ENCODE measurements around the gene RRAD. TPM values are rescaled to one million over a fixed set of nuclear protein-coding genes. Genes with fewer than 3 reads are reported as not detected.
"Not testable (repeated sequence)": the region's sequence is repeated elsewhere in the genome, so short reads cannot be mapped to it uniquely, and the experiment has no call there.

Gene RRAD
- polyA plus RNA-seq, 1 donor from 2014 or later, result not detected

- H3K9me3 Mint-ChIP-seq, H3K4me3 Mint-ChIP-seq, H3K4me1 Mint-ChIP-seq, H3K27ac Mint-ChIP-seq, H3K36me3 Mint-ChIP-seq: not testable (repeated sequence)
- peaks cover 14% of the 10 kb centered on the region for H3K27me3 Mint-ChIP-seq
Measured at GRCh38 chr16:66955363-66956153, 30.2 kb upstream of the RRAD start.

GRCh38 chr16:66954097-66954659 is 28.8 kb upstream of the RRAD start:
- no peak overlapping the region for H3K27ac Mint-ChIP-seq
- H3K4me3 Mint-ChIP-seq, result peak overlapping the region in 1 of 4 donors; percentile 55
- peaks cover 24% of the 10 kb centered on the region for H3K27me3 Mint-ChIP-seq
- peaks cover 3% of the 10 kb centered on the region for H3K36me3 Mint-ChIP-seq
- peaks cover 0 to 7% (median 4%) of the 10 kb centered on the region in 3 donors for H3K4me1 Mint-ChIP-seq
- peaks cover 0 to 7% (median 3%) of the 10 kb centered on the region in 3 donors for H3K9me3 Mint-ChIP-seq

GRCh38 chr16:66953462-66954096 is 28.2 kb upstream of the RRAD start:
- Mint-ChIP-seq H3K36me3 (no peaks in the 10 kb centered on the region), H3K9me3 (peaks cover 0 to 7% (median 3%) of the 10 kb centered on the region in 3 donors), H3K4me3 (peak overlapping the region in 1 of 4 donors; percentile 55), H3K27ac (no peak overlapping the region), H3K27me3 (peaks cover 30% of the 10 kb centered on the region), H3K4me1 (peaks cover under 1 to 4% (median 4%) of the 10 kb centered on the region in 3 donors)

GRCh38 chr16:66952430-66953110 is 27.2 kb upstream of the RRAD start:
- Mint-ChIP-seq H3K27me3 (peaks cover 38% of the 10 kb centered on the region), H3K27ac (no peak overlapping the region), H3K9me3 (peaks cover 0 to 7% (median 3%) of the 10 kb centered on the region in 3 donors), H3K4me1 (peaks cover 4 to 7% (median 6%) of the 10 kb centered on the region in 3 donors), H3K36me3 (no peaks in the 10 kb centered on the region), H3K4me3 (no peak overlapping the region)

GRCh38 chr16:66950971-66951790 is 25.8 kb upstream of the RRAD start:
- peaks cover 42% of the 10 kb centered on the region for H3K27me3 Mint-ChIP-seq
- no peak overlapping the region for H3K27ac Mint-ChIP-seq
- peaks cover 11 to 13% (median 12%) of the 10 kb centered on the region in 3 donors for H3K4me1 Mint-ChIP-seq
- peak overlapping the region in 1 of 4 donors; percentile 16 for H3K4me3 Mint-ChIP-seq
- peaks cover 0 to 7% (median 3%) of the 10 kb centered on the region in 3 donors for H3K9me3 Mint-ChIP-seq
- H3K36me3 Mint-ChIP-seq, result peaks cover 1% of the 10 kb centered on the region

GRCh38 chr16:66950437-66950836 is 25.1 kb upstream of the RRAD start:
- Mint-ChIP-seq H3K4me3 (peak overlapping the region in 1 of 4 donors; percentile 31), H3K36me3 (peaks cover 1% of the 10 kb centered on the region), H3K27me3 (peaks cover 42% of the 10 kb centered on the region), H3K4me1 (peaks cover 11 to 13% (median 12%) of the 10 kb centered on the region in 3 donors), H3K9me3 (peaks cover 0 to 7% (median 3%) of the 10 kb centered on the region in 3 donors), H3K27ac (no peak overlapping the region)

GRCh38 chr16:66949472-66949871 is 24.1 kb upstream of the RRAD start:
- Mint-ChIP-seq H3K4me1 (peaks cover 11 to 13% (median 12%) of the 10 kb centered on the region in 3 donors), H3K27me3 (peaks cover 42% of the 10 kb centered on the region), H3K4me3 (peak overlapping the region in 1 of 4 donors; percentile 0), H3K27ac (no peak overlapping the region), H3K36me3 (peaks cover 1% of the 10 kb centered on the region), H3K9me3 (peaks cover 0 to 7% (median 3%) of the 10 kb centered on the region in 3 donors)

GRCh38 chr16:66948837-66949225 is 23.5 kb upstream of the RRAD start:
- H3K36me3 Mint-ChIP-seq, result peaks cover 1% of the 10 kb centered on the region
- H3K4me3 Mint-ChIP-seq, result peak overlapping the region in 3 of 4 donors; percentile 0 to 83 (median 21)
- peak overlapping the region in 1 of 3 donors; percentile 27 for H3K27ac Mint-ChIP-seq
- peaks cover 0 to 7% (median 3%) of the 10 kb centered on the region in 3 donors for H3K9me3 Mint-ChIP-seq
- peaks cover 39% of the 10 kb centered on the region for H3K27me3 Mint-ChIP-seq
- H3K4me1 Mint-ChIP-seq, result peaks cover 8 to 13% (median 12%) of the 10 kb centered on the region in 3 donors

- H3K4me3 Mint-ChIP-seq, result peak overlapping the region; percentile 72 to 96 (median 84)
- peaks cover 7 to 13% (median 12%) of the 10 kb centered on the region in 3 donors for H3K4me1 Mint-ChIP-seq
- no peak overlapping the region for H3K27ac Mint-ChIP-seq
- H3K9me3 Mint-ChIP-seq, result peaks cover 0 to 7% (median 3%) of the 10 kb centered on the region in 3 donors
- peaks cover 1% of the 10 kb centered on the region for H3K36me3 Mint-ChIP-seq
- peaks cover 38% of the 10 kb centered on the region for H3K27me3 Mint-ChIP-seq
Measured at GRCh38 chr16:66948134-66948836, 22.9 kb upstream of the RRAD start.

- H3K36me3 Mint-ChIP-seq, result peaks cover 1% of the 10 kb centered on the region
- H3K27ac Mint-ChIP-seq, result peak overlapping the region in 1 of 3 donors; percentile 8
- H3K9me3 Mint-ChIP-seq, result peaks cover 0 to 7% (median 3%) of the 10 kb centered on the region in 3 donors
- H3K4me1 Mint-ChIP-seq, result peaks cover 7 to 13% (median 12%) of the 10 kb centered on the region in 3 donors
- peak overlapping the region; percentile 72 to 96 (median 84) for H3K4me3 Mint-ChIP-seq
- H3K27me3 Mint-ChIP-seq, result peaks cover 38% of the 10 kb centered on the region
Measured at GRCh38 chr16:66947302-66948065, 22.1 kb upstream of the RRAD start.

GRCh38 chr16:66946974-66947301 is 21.6 kb upstream of the RRAD start:
- Mint-ChIP-seq H3K4me1 (peaks cover 7 to 13% (median 12%) of the 10 kb centered on the region in 3 donors), H3K36me3 (peaks cover 1% of the 10 kb centered on the region), H3K4me3 (peak overlapping the region in 3 of 4 donors; percentile 72 to 96 (median 83)), H3K27me3 (peaks cover 38% of the 10 kb centered on the region), H3K27ac (peak overlapping the region in 1 of 3 donors; percentile 8), H3K9me3 (peaks cover 0 to 7% (median 3%) of the 10 kb centered on the region in 3 donors)

GRCh38 chr16:66946541-66946940 is 21.2 kb upstream of the RRAD start:
- peaks cover 1% of the 10 kb centered on the region for H3K36me3 Mint-ChIP-seq
- peaks cover 34% of the 10 kb centered on the region for H3K27me3 Mint-ChIP-seq
- no peak overlapping the region for H3K27ac Mint-ChIP-seq
- peaks cover 0 to 4% (median 3%) of the 10 kb centered on the region in 3 donors for H3K9me3 Mint-ChIP-seq
- H3K4me3 Mint-ChIP-seq, result no peak overlapping the region
- H3K4me1 Mint-ChIP-seq, result peaks cover 7 to 13% (median 12%) of the 10 kb centered on the region in 3 donors

GRCh38 chr16:66945939-66946338 is 20.6 kb upstream of the RRAD start:
- peaks cover 3% of the 10 kb centered on the region for H3K36me3 Mint-ChIP-seq
- no peak overlapping the region for H3K4me3 Mint-ChIP-seq
- no peak overlapping the region for H3K27ac Mint-ChIP-seq

More at GRCh38 chr16:66945939-66946338, 20.6 kb upstream of the RRAD start:
- peaks cover 7 to 13% (median 12%) of the 10 kb centered on the region in 3 donors for H3K4me1 Mint-ChIP-seq
- peaks cover 29% of the 10 kb centered on the region for H3K27me3 Mint-ChIP-seq
- no peaks in the 10 kb centered on the region for H3K9me3 Mint-ChIP-seq
